Tibial artery (tissue), 4 donors: ENCODE measurements around the gene IGF1R.

Experiments used
- DNase-seq, 2 donors: peaks; one replicate each; pipeline ENCODE4 v3.0.0-alpha.2; 2019
- H3K27ac ChIP-seq, 2 donors: fragments of 200-600 bp; sonication (generic) in 1 of 2; 1 replicate in 1 of 2; 2 replicates in 1 of 2; pipeline ENCODE4 v1.5.1; 2018 to 2019; ENCODE audit warnings: mild to moderate bottlenecking in 1 of 2
- H3K27me3 ChIP-seq, 2 donors: fragments of 200-600 bp; sonication (generic) in 1 of 2; one replicate each; pipeline versions ENCODE4 v1.5.1 to v1.6.0; 2016 to 2019
- H3K36me3 ChIP-seq, 3 donors: fragments of 200-600 bp; sonication (generic) in 2 of 3; one replicate each; pipeline ENCODE4 v1.5.1; 2016 to 2019; ENCODE audit warnings: mild to moderate bottlenecking in 2 of 3
- H3K4me1 ChIP-seq, 4 donors: fragments of 200-600 bp; sonication (generic) in 2 of 4; 1 replicate in 3 of 4; 2 replicates in 1 of 4; pipeline ENCODE4 v1.5.1; 2016 to 2019
- H3K4me3 ChIP-seq, 2 donors: fragments of 200-600 bp; sonication (generic) in 1 of 2; 1 replicate in 1 of 2; 2 replicates in 1 of 2; pipeline ENCODE4 v1.5.1; 2018 to 2019; ENCODE audit warnings: mild to moderate bottlenecking in 2 of 2
- H3K9me3 ChIP-seq, 3 donors: fragments of 200-600 bp; sonication (generic) in 1 of 3; one replicate each; pipeline ENCODE4 v1.5.1; 2016 to 2019
- CTCF ChIP-seq, 2 experiments: fragments of 200-600 bp in 1 of 2; fragments of 450-650 bp in 1 of 2; IDR thresholded peaks; one replicate each; pipeline ENCODE4 v1.5.1; 2017 to 2019; ENCODE audit warnings: antibody characterized with exemption in 2 of 2, mild to moderate bottlenecking in 1 of 2, moderate library complexity in 1 of 2
- intact Hi-C: fragments of 100-400 bp; cut with DNase I; formaldehyde crosslinking; loops from one replicate; pipeline ENCODE4 v1.15.0; 2023; ENCODE audit warnings: low total_unique reads

IGF1R gene

GRCh38 chr15:98834976-98835375, 186.6 kb downstream of the IGF1R start:
- DNase-seq: no peak
- Histone ChIP-seq H3K4me3 (no peak overlapping the region), H3K27ac (no peak overlapping the region), H3K4me1 (peaks cover 0 to 36% (median 4%) of the 10 kb centered on the region in 4 donors), H3K36me3 (peaks cover 0 to 19% (median 11%) of the 10 kb centered on the region in 3 donors), H3K9me3 (peaks cover 0 to 33% (median 20%) of the 10 kb centered on the region in 3 donors), H3K27me3 (no peaks in the 10 kb centered on the region)
- TF ChIP-seq CTCF (IDR thresholded peaks at IDR 0.05): no peak
- intact Hi-C loops: no loop called here

GRCh38 chr15:98835876-98836275, 187.5 kb downstream of the IGF1R start:
- TF ChIP-seq CTCF (IDR thresholded peaks at IDR 0.05): no peak
- intact Hi-C loops: no loop called here
- H3K27ac ChIP-seq: no peak overlapping the region
- H3K4me3 ChIP-seq: no peak overlapping the region
- peaks cover 0 to 24% (median 12%) of the 10 kb centered on the region in 3 donors for H3K9me3 ChIP-seq
- peaks cover 0 to 42% (median 4%) of the 10 kb centered on the region in 4 donors for H3K4me1 ChIP-seq
- no peak for DNase-seq
- peaks cover 0 to 13% (median 2%) of the 10 kb centered on the region in 3 donors for H3K36me3 ChIP-seq
- no peaks in the 10 kb centered on the region for H3K27me3 ChIP-seq

GRCh38 chr15:98838387-98839259, 190.3 kb downstream of the IGF1R start:
- H3K36me3 ChIP-seq: peaks cover 0 to 8% (median 0%) of the 10 kb centered on the region in 3 donors
- intact Hi-C loops: no loop called here
- peaks cover 0 to 65% (median 14%) of the 10 kb centered on the region in 4 donors for H3K4me1 ChIP-seq
- no peak overlapping the region for H3K4me3 ChIP-seq
- H3K27me3 ChIP-seq: no peaks in the 10 kb centered on the region
- DNase-seq: no peak
- H3K27ac ChIP-seq: no peak overlapping the region
- no peaks in the 10 kb centered on the region for H3K9me3 ChIP-seq
- TF ChIP-seq CTCF (IDR thresholded peaks at IDR 0.05): no peak

- no peak for DNase-seq
- H3K27ac ChIP-seq: no peak overlapping the region
- no peak for TF ChIP-seq CTCF (IDR thresholded peaks at IDR 0.05)
- H3K27me3 ChIP-seq: no peaks in the 10 kb centered on the region
- H3K9me3 ChIP-seq: no peaks in the 10 kb centered on the region
- H3K36me3 ChIP-seq: no peaks in the 10 kb centered on the region
- no peak overlapping the region for H3K4me3 ChIP-seq
- peaks cover 0 to 67% (median 21%) of the 10 kb centered on the region in 4 donors for H3K4me1 ChIP-seq
- intact Hi-C loops: loop anchor here (10.0 kb wide), 1 partner anchor 55 kb away; no protein-coding TSS in a partner anchor
Measured at GRCh38 chr15:98840053-98840452, 191.7 kb downstream of the IGF1R start.

- H3K36me3 ChIP-seq: no peaks in the 10 kb centered on the region
- no peaks in the 10 kb centered on the region for H3K9me3 ChIP-seq
- no peak overlapping the region for H3K4me3 ChIP-seq
- no peak overlapping the region for H3K27ac ChIP-seq
- intact Hi-C loops: loop anchor here (10.0 kb wide), 1 partner anchor 57 kb away; no protein-coding TSS in a partner anchor
- no peak for DNase-seq
- TF ChIP-seq CTCF (IDR thresholded peaks at IDR 0.05): no peak
- no peaks in the 10 kb centered on the region for H3K27me3 ChIP-seq
- peaks cover 0 to 74% (median 20%) of the 10 kb centered on the region in 4 donors for H3K4me1 ChIP-seq
Measured at GRCh38 chr15:98841419-98841970, 193.2 kb downstream of the IGF1R start.
